Left renal cortex interstitium (tissue), 4 donors: ENCODE results near the gene TBC1D7. TPM values are rescaled to one million over a fixed set of nuclear protein-coding genes. Genes with fewer than 3 reads are reported as not detected.
"Not testable (repeated sequence)": the region's sequence is repeated elsewhere in the genome, so short reads cannot be mapped to it uniquely, and the experiment has no call there.

Source experiments
- DNase-seq, 4 donors: peaks; one replicate each; pipeline ENCODE4 v3.0.0-alpha.2; 2013; ENCODE audit warnings: low read depth in 4 of 4, low spot score in 2 of 4, missing footprints in 1 of 4
- polyA plus RNA-seq, 4 donors: library from polyadenylated mRNA; unstranded; fragments of 120-200 nt; gene quantifications; one replicate each; pipeline ENCODE4 v1.2.1, GENCODE V29; 2013; ENCODE audit not compliant: insufficient read length in 4 of 4

The TBC1D7 gene
- polyA plus RNA-seq, 4 donors = 26.2 to 42.4 (median 38.5) TPM

GRCh38 chr6:13326031-13326586 lies 2.2 kb downstream of the TBC1D7 start:
- DNase-seq = not testable (repeated sequence)

- DNase-seq = no peak
These were observed 8.3 kb downstream of the TBC1D7 start for GRCh38 chr6:13319891-13320564.

GRCh38 chr6:13318821-13319220 lies 9.5 kb downstream of the TBC1D7 start:
- no peak for DNase-seq

GRCh38 chr6:13315896-13316295 lies 12.4 kb downstream of the TBC1D7 start:
- DNase-seq = no peak

GRCh38 chr6:13314806-13315205 lies 13.5 kb downstream of the TBC1D7 start:
- DNase-seq = no peak

GRCh38 chr6:13311155-13311554 lies 17.2 kb downstream of the TBC1D7 start:
- DNase-seq = no peak

- no peak for DNase-seq
These were observed 20.0 kb downstream of the TBC1D7 start for GRCh38 chr6:13308332-13308731.

- DNase-seq = no peak
These were observed 20.8 kb downstream of the TBC1D7 start for GRCh38 chr6:13307508-13307995.

- no peak for DNase-seq
These were observed 22.5 kb downstream of the TBC1D7 start for GRCh38 chr6:13305791-13306190.

GRCh38 chr6:13305288-13305687 lies 23.0 kb downstream of the TBC1D7 start:
- DNase-seq = no peak

- no peak for DNase-seq
These were observed 23.6 kb downstream of the TBC1D7 start for GRCh38 chr6:13304580-13305260.

GRCh38 chr6:13304101-13304500 lies 24.2 kb downstream of the TBC1D7 start:
- no peak for DNase-seq

- no peak for DNase-seq
These were observed 24.7 kb downstream of the TBC1D7 start for GRCh38 chr6:13303668-13304017.

GRCh38 chr6:13302751-13303667 lies 25.3 kb downstream of the TBC1D7 start:
- DNase-seq = no peak

GRCh38 chr6:13302291-13302690 lies 26.0 kb downstream of the TBC1D7 start:
- DNase-seq = no peak

- DNase-seq = no peak
These were observed 27.4 kb downstream of the TBC1D7 start for GRCh38 chr6:13300643-13301590.

- no peak for DNase-seq
These were observed 28.4 kb downstream of the TBC1D7 start for GRCh38 chr6:13299918-13300317.

- no peak for DNase-seq
These were observed 28.9 kb downstream of the TBC1D7 start for GRCh38 chr6:13299403-13299821.

GRCh38 chr6:13298446-13298845 lies 29.9 kb downstream of the TBC1D7 start:
- DNase-seq = no peak

- no peak for DNase-seq
These were observed 30.9 kb downstream of the TBC1D7 start for GRCh38 chr6:13297391-13297790.
